H9 (cell line): ENCODE data around the gene HTR2B. TPM values are rescaled to one million over a fixed set of nuclear protein-coding genes. Genes with fewer than 3 reads are reported as not detected.

ENCODE experiments used
- DNase-seq: peaks from one replicate; pipeline ENCODE4 v3.0.0-alpha.2; 2017
- H2AFZ ChIP-seq: one replicate; pipeline ENCODE4 v1.6.1; 2013; ENCODE audit warnings: mild to moderate bottlenecking, low read length, control low read depth, moderate library complexity
- H2AK5ac ChIP-seq: 2 replicates; pipeline ENCODE4 v1.6.1; 2013; ENCODE audit warnings: low read length, control low read depth, mixed read lengths; ENCODE audit not compliant: insufficient read length
- H2BK120ac ChIP-seq: one replicate; pipeline ENCODE4 v1.6.1; 2013; ENCODE audit warnings: low read depth, mild to moderate bottlenecking, low read length, control low read depth, inconsistent platforms; ENCODE audit not compliant: poor library complexity, severe bottlenecking
- H2BK12ac ChIP-seq: 2 replicates; pipeline ENCODE4 v1.6.1; 2013; ENCODE audit warnings: low read length, control low read depth, mixed read lengths, low read depth; ENCODE audit not compliant: insufficient read length
- H2BK15ac ChIP-seq: 2 replicates; pipeline ENCODE4 v1.6.1; 2013; ENCODE audit warnings: low read depth, low read length, control low read depth
- H2BK20ac ChIP-seq: one replicate; pipeline ENCODE4 v1.6.1; 2013; ENCODE audit warnings: low read depth, mild to moderate bottlenecking, low read length, control low read depth, inconsistent platforms; ENCODE audit not compliant: poor library complexity, severe bottlenecking
- H2BK5ac ChIP-seq: 2 replicates; pipeline ENCODE4 v1.6.1; 2013; ENCODE audit warnings: low read length, control low read depth, mixed read lengths; ENCODE audit not compliant: insufficient read length
- H3K14ac ChIP-seq: 2 replicates; pipeline ENCODE4 v1.6.1; 2013; ENCODE audit warnings: low read length, control low read depth; ENCODE audit not compliant: insufficient read depth
- H3K18ac ChIP-seq: 2 replicates; pipeline ENCODE4 v1.6.1; 2013; ENCODE audit warnings: low read depth, mild to moderate bottlenecking, mixed read lengths, low read length, control low read depth; ENCODE audit not compliant: insufficient read length
- H3K23ac ChIP-seq: 2 replicates; pipeline ENCODE4 v1.6.1; 2013; ENCODE audit warnings: low read length, control low read depth, mixed read lengths, low read depth; ENCODE audit not compliant: insufficient read length
- H3K23me2 ChIP-seq: 2 replicates; pipeline ENCODE4 v1.6.1; 2013; ENCODE audit warnings: low read depth, mild to moderate bottlenecking, mixed read lengths, low read length, control low read depth; ENCODE audit not compliant: insufficient read length, poor library complexity, severe bottlenecking
- H3K27ac ChIP-seq: 2 replicates; pipeline ENCODE4 v1.5.1; 2013; ENCODE audit warnings: low read length, control low read depth, mixed read lengths, low read depth; ENCODE audit not compliant: insufficient read length
- H3K27me3 ChIP-seq: 2 replicates; pipeline ENCODE4 v1.6.1; 2013; ENCODE audit warnings: low read length, control low read depth, inconsistent platforms; ENCODE audit not compliant: insufficient read depth
- H3K4ac ChIP-seq: 2 replicates; pipeline ENCODE4 v1.6.1; 2013; ENCODE audit warnings: low read depth, mild to moderate bottlenecking, control low read depth, inconsistent platforms, low read length, moderate library complexity
- H3K4me1 ChIP-seq: 2 replicates; pipeline ENCODE4 v1.6.1; 2013; ENCODE audit warnings: low read length, control low read depth, inconsistent platforms; ENCODE audit not compliant: insufficient read depth
- H3K4me2 ChIP-seq: 2 replicates; pipeline ENCODE4 v1.6.1; 2013; ENCODE audit warnings: low read length, control low read depth, mixed read lengths; ENCODE audit not compliant: insufficient read length, insufficient read depth
- H3K56ac ChIP-seq: 2 replicates; pipeline ENCODE4 v1.6.1; 2013; ENCODE audit warnings: low read depth, mild to moderate bottlenecking, mixed read lengths, low read length, control low read depth; ENCODE audit not compliant: insufficient read length
- H3K79me1 ChIP-seq: 2 replicates; pipeline ENCODE4 v1.6.1; 2013; ENCODE audit warnings: low read depth, mild to moderate bottlenecking, moderate library complexity, low read length, control low read depth, inconsistent platforms; ENCODE audit not compliant: insufficient read depth, poor library complexity, severe bottlenecking
- H3K79me2 ChIP-seq: 2 replicates; pipeline ENCODE4 v1.6.1; 2013; ENCODE audit warnings: low read length, control low read depth, inconsistent platforms; ENCODE audit not compliant: insufficient read depth
- H3K9ac ChIP-seq: 2 replicates; pipeline ENCODE4 v1.6.1; 2013; ENCODE audit warnings: low read length, control low read depth, mixed read lengths; ENCODE audit not compliant: insufficient read length; ENCODE audit errors: extremely low read depth
- H3K9me3 ChIP-seq: one replicate; pipeline ENCODE4 v1.6.1; 2013; ENCODE audit warnings: low read depth, low read length, inconsistent platforms; ENCODE audit not compliant: control insufficient read depth
- H3T11ph ChIP-seq: one replicate; pipeline ENCODE4 v1.6.1; 2013; ENCODE audit warnings: mild to moderate bottlenecking, low read length, control low read depth, inconsistent platforms
- H4K20me1 ChIP-seq: one replicate; pipeline ENCODE4 v1.6.1; 2013; ENCODE audit not compliant: control insufficient read depth, insufficient read length, insufficient read depth
- H4K5ac ChIP-seq: 2 replicates; pipeline ENCODE4 v1.6.1; 2013; ENCODE audit warnings: low read depth, mild to moderate bottlenecking, mixed read lengths, low read length, control low read depth; ENCODE audit not compliant: insufficient read length
- H4K8ac ChIP-seq: replicated peaks from 2 replicates; pipeline ENCODE4 v1.6.1; 2013; ENCODE audit warnings: low read length, control low read depth, mixed read lengths, low read depth; ENCODE audit not compliant: insufficient read length
- H4K91ac ChIP-seq: 2 replicates; pipeline ENCODE4 v1.6.1; 2013; ENCODE audit warnings: low read depth, mild to moderate bottlenecking, moderate library complexity, mixed read lengths, low read length, control low read depth; ENCODE audit not compliant: insufficient read length
- H3K27ac Mint-ChIP-seq, 3 experiments: 2 replicates in 2 of 3; 3 replicates in 1 of 3; pipeline ENCODE4 v1.8.0; 2020 to 2021; ENCODE audit warnings: mixed read lengths in 3 of 3, mild to moderate bottlenecking in 1 of 3, moderate library complexity in 1 of 3
- H3K27me3 Mint-ChIP-seq: 2 replicates; pipeline ENCODE4 v1.8.0; 2021; ENCODE audit warnings: low read depth, mild to moderate bottlenecking, moderate library complexity, mixed read lengths
- H3K36me3 Mint-ChIP-seq, 3 experiments: 2 replicates in 2 of 3; 3 replicates in 1 of 3; pipeline ENCODE4 v1.8.0; 2020 to 2021; ENCODE audit warnings: low read depth in 3 of 3, mixed read lengths in 3 of 3; ENCODE audit not compliant: insufficient read depth in 1 of 3
- H3K4me1 Mint-ChIP-seq, 2 experiments: 2 replicates each; pipeline ENCODE4 v1.8.0; 2020; ENCODE audit warnings: mixed read lengths in 2 of 2
- H3K4me3 Mint-ChIP-seq, 2 experiments: 2 replicates in 1 of 2; 3 replicates in 1 of 2; pipeline ENCODE4 v1.8.0; 2020 to 2021; ENCODE audit warnings: mild to moderate bottlenecking in 2 of 2, mixed read lengths in 2 of 2, moderate library complexity in 1 of 2
- H3K9me3 Mint-ChIP-seq, 2 experiments: 2 replicates in 1 of 2; 3 replicates in 1 of 2; pipeline ENCODE4 v1.8.0; 2020; ENCODE audit warnings: mild to moderate bottlenecking in 2 of 2, mixed read lengths in 2 of 2, moderate library complexity in 1 of 2
- WGBS: extraction: QIAGEN DNeasy Blood & Tissue Kit; methylation state at CpG from one replicate; pipeline ENCODE4 v1.1.7; 2013; ENCODE audit warnings: missing lambda C conversion rate, low lambda C conversion rate, mixed read lengths; ENCODE audit not compliant: insufficient read length; ENCODE audit errors: extremely low coverage; 5-methylcytosine and 5-hydroxymethylcytosine counted together
- total RNA-seq: library from RNA; stranded (reverse); gene quantifications from 2 replicates; pipeline ENCODE4 v1.2.1, GENCODE V29; 2021
- TF ChIP-seq, protein P1 (sequence below): fragments of 200-600 bp; sonication (generic); conservative IDR thresholded peaks from 3 replicates; pipeline ENCODE4 v1.8.0; 2021; ENCODE audit warnings: antibody characterized with exemption, mild to moderate bottlenecking

Gene HTR2B
- total RNA-seq, 1 experiment from 2014 or later: not detected

DNA sequence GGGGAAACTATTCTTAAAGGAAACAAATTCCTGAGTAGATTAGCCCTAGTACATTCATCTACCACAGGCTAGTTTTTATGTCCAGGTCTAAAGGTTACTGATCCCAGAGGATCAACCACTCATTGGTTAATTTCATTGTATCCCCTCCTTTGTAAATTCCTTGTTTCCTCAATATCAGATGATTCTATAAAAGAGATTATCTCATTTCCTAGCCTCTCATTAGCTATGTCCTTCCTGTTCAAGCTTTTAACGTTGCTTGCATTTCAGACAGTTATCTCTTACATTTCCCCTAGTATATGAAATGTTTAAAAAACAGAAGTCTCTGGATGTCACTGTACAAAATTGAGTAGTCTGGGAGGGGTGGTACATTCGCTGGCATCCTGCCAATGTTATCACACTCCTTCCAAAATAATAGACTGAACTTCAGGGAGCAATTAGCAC is 49.4 kb upstream of the HTR2B start:
- TF ChIP-seq, protein P1, sequence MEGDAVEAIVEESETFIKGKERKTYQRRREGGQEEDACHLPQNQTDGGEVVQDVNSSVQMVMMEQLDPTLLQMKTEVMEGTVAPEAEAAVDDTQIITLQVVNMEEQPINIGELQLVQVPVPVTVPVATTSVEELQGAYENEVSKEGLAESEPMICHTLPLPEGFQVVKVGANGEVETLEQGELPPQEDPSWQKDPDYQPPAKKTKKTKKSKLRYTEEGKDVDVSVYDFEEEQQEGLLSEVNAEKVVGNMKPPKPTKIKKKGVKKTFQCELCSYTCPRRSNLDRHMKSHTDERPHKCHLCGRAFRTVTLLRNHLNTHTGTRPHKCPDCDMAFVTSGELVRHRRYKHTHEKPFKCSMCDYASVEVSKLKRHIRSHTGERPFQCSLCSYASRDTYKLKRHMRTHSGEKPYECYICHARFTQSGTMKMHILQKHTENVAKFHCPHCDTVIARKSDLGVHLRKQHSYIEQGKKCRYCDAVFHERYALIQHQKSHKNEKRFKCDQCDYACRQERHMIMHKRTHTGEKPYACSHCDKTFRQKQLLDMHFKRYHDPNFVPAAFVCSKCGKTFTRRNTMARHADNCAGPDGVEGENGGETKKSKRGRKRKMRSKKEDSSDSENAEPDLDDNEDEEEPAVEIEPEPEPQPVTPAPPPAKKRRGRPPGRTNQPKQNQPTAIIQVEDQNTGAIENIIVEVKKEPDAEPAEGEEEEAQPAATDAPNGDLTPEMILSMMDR: no peak
- Histone ChIP-seq H2BK20ac (no peak overlapping the region), H3K27ac (no peak overlapping the region), H2BK12ac (no peak overlapping the region), H2BK120ac (no peak overlapping the region), H3T11ph (no peak overlapping the region), H3K14ac (no peak overlapping the region), H3K56ac (no peak overlapping the region), H3K4me1 (no peaks in the 10 kb centered on the region), H2AK5ac (no peak overlapping the region), H2BK15ac (no peak overlapping the region), H2BK5ac (no peak overlapping the region), H3K9me3 (no peaks in the 10 kb centered on the region), H4K5ac (no peak overlapping the region), H3K4me2 (no peak overlapping the region), H4K91ac (no peak overlapping the region), H3K23ac (no peak overlapping the region), H3K23me2 (no peaks in the 10 kb centered on the region), H4K8ac (no peak overlapping the region), H2AFZ (no peak overlapping the region), H3K4ac (no peak overlapping the region), H3K79me2 (no peaks in the 10 kb centered on the region), H3K27me3 (no peaks in the 10 kb centered on the region), H3K9ac (no peak overlapping the region), H3K79me1 (no peaks in the 10 kb centered on the region), H3K18ac (no peak overlapping the region), H4K20me1 (no peaks in the 10 kb centered on the region)
- Mint-ChIP-seq H3K36me3 (peaks cover 17 to 43% (median 21%) of the 10 kb centered on the region in 3 experiments; a peak in 6 of 7 replicates), H3K4me3 (no peak overlapping the region), H3K9me3 (no peaks in the 10 kb centered on the region), H3K4me1 (peaks cover 3 to 4% of the 10 kb centered on the region in 2 experiments; a peak in 3 of 4 replicates), H3K27ac (no peak overlapping the region), H3K27me3 (no peaks in the 10 kb centered on the region)
- DNase-seq: no peak
- WGBS: no CpG with 5 or more reads among the region's 2 CpGs
